Psoas muscle (tissue), 8 donors: ENCODE data around the gene METTL5. TPM values are rescaled to one million over a fixed set of nuclear protein-coding genes. Genes with fewer than 3 reads are reported as not detected.
"Not testable (repeated sequence)": the region's sequence is repeated elsewhere in the genome, so short reads cannot be mapped to it uniquely, and the experiment has no call there.

Source experiments
- ATAC-seq, 4 donors: fragments of 200-7000 bp; cut with Tn5 transposase; one replicate each; pipeline ENCODE4 v1.9.1; 2020; ENCODE audit warnings: moderate library complexity in 3 of 4, mild to moderate bottlenecking in 2 of 4
- DNase-seq, 2 donors: peaks; one replicate each; pipeline ENCODE4 v3.0.0-alpha.2; 2020
- H3K27ac ChIP-seq: fragments of 200-600 bp; one replicate; pipeline ENCODE4 v1.8.0; 2022
- H3K27me3 ChIP-seq, 3 donors: fragments of 200-600 bp in 1 of 3; one replicate each; pipeline versions ENCODE4 v1.6.1 to v1.8.0; 2013 to 2022; ENCODE audit warnings: low read length in 2 of 3, mild to moderate bottlenecking in 2 of 3, moderate library complexity in 1 of 3; ENCODE audit not compliant: insufficient read depth in 3 of 3
- H3K36me3 ChIP-seq, 2 donors: fragments of 200-600 bp in 1 of 2; one replicate each; pipeline versions ENCODE4 v1.6.1 to v1.8.0; 2013 to 2022; ENCODE audit warnings: low read depth in 1 of 2, mild to moderate bottlenecking in 1 of 2, moderate library complexity in 1 of 2; ENCODE audit not compliant: insufficient read depth in 1 of 2
- H3K4me1 ChIP-seq: fragments of 200-600 bp; one replicate; pipeline ENCODE4 v1.8.0; 2022
- H3K4me3 ChIP-seq: fragments of 200-600 bp; one replicate; pipeline ENCODE4 v1.8.0; 2022; ENCODE audit warnings: mild to moderate bottlenecking
- H3K9me3 ChIP-seq: fragments of 200-600 bp; one replicate; pipeline ENCODE4 v1.8.0; 2022
- CTCF ChIP-seq: fragments of 200-600 bp; IDR thresholded peaks from one replicate; pipeline ENCODE4 v1.8.0; 2022; ENCODE audit warnings: antibody characterized with exemption
- WGBS, 3 donors: extraction: QIAGEN DNeasy Blood & Tissue Kit; methylation state at CpG; one replicate each; pipeline versions ENCODE4 v1.1.6 to v1.1.7; 2013; 5-methylcytosine and 5-hydroxymethylcytosine counted together
- intact Hi-C, 2 donors: fragments of 100-400 bp; cut with DNase I; formaldehyde crosslinking; loops; one replicate each; pipeline versions ENCODE4 v1.11.0 to v1.14.2; 2022
- polyA plus RNA-seq, 3 donors: library from polyadenylated mRNA; stranded (reverse); fragments of 200-250 nt; gene quantifications; one replicate each; pipeline ENCODE4 v1.2.3, GENCODE V29; 2013
- total RNA-seq, 4 donors: library from RNA; stranded (reverse); fragmentation: NEBNext Ultra II Directional in 2 of 4; extraction: Animal tissue kit (Norgen Biotek cat#: 25700) in 2 of 4; gene quantifications; one replicate each; pipeline versions ENCODE4 v1.2.1 to v1.2.4, GENCODE V29; 2021 to 2023
- donor health status: healthy with polysubstance abuse.
- donor health status: DM: no; HTN: no; CAD: no; lungs with moderate emphysema.
- donor health status: Bipolar disorder and iron deficiency.
- donor health status: healthy.
- donor health status: DM: yes; HTN: yes; CAD: no.
- donor health status: DM: no; HTN: no; CAD: no.
- donor health status: DM: no; HTN: no; CAD: no.
- donor health status: DM: yes; HTN: yes; CAD: no.

METTL5 gene
- total and polyA plus RNA-seq, 7 donors = 44.9 to 75.4 (median 55.8) TPM

GRCh38 chr2:169822785-169823392, 1.8 kb downstream of the METTL5 start:
- no peaks in the 10 kb centered on the region for H3K9me3 ChIP-seq
- TF ChIP-seq CTCF = no peak
- intact Hi-C loops = no loop called here
- H3K4me3 ChIP-seq = peak overlapping the region; percentile 88
- peak overlapping the region; percentile 98 for H3K27ac ChIP-seq
- DNase-seq = no peak
- no peak for ATAC-seq
- WGBS, 3 donors = 82 to 90% (median 84%) methylated on average over 4 of the region's 4 CpGs
- H3K4me1 ChIP-seq = peaks cover 29% of the 10 kb centered on the region
- H3K36me3 ChIP-seq = peaks cover 2 to 36% of the 10 kb centered on the region in 2 donors
- H3K27me3 ChIP-seq = no peaks in the 10 kb centered on the region

GRCh38 chr2:169822036-169822435, 2.7 kb downstream of the METTL5 start:
- no peak overlapping the region for H3K27ac ChIP-seq
- no peaks in the 10 kb centered on the region for H3K9me3 ChIP-seq
- 64 to 77% (median 65%) methylated on average over 3 of the region's 3 CpGs for WGBS, 3 donors
- ATAC-seq (no peak), DNase-seq (no peak)
- H3K36me3 ChIP-seq = peaks cover 2 to 44% of the 10 kb centered on the region in 2 donors
- TF ChIP-seq CTCF = no peak
- peak overlapping the region; percentile 88 for H3K4me3 ChIP-seq
- H3K4me1 ChIP-seq = peaks cover 30% of the 10 kb centered on the region
- H3K27me3 ChIP-seq = no peaks in the 10 kb centered on the region
- intact Hi-C loops = no loop called here

GRCh38 chr2:169820101-169820500, 4.6 kb downstream of the METTL5 start:
- Histone ChIP-seq H3K4me1 (peaks cover 27% of the 10 kb centered on the region), H3K36me3 (peaks cover 2 to 64% of the 10 kb centered on the region in 2 donors)
- intact Hi-C loops, H3K9me3 ChIP-seq, H3K4me3 ChIP-seq, H3K27me3 ChIP-seq, ATAC-seq, H3K27ac ChIP-seq, DNase-seq: not testable (repeated sequence)
- 82 to 89% (median 86%) methylated on average over 7 of the region's 7 CpGs for WGBS, 3 donors

- Histone ChIP-seq H3K27me3 (no peaks in the 10 kb centered on the region), H3K36me3 (peaks cover 2 to 74% of the 10 kb centered on the region in 2 donors), H3K9me3 (no peaks in the 10 kb centered on the region), H3K4me1 (peaks cover 27% of the 10 kb centered on the region), H3K27ac (no peak overlapping the region), H3K4me3 (no peak overlapping the region)
- ATAC-seq (no peak), DNase-seq (no peak)
- no peak for TF ChIP-seq CTCF
- WGBS, 3 donors = 72 to 79% (median 79%) methylated on average over 1 of the region's 1 CpG
- intact Hi-C loops = no loop called here
Observed at GRCh38 chr2:169819106-169819505, 5.6 kb downstream of the METTL5 start.

DNA sequence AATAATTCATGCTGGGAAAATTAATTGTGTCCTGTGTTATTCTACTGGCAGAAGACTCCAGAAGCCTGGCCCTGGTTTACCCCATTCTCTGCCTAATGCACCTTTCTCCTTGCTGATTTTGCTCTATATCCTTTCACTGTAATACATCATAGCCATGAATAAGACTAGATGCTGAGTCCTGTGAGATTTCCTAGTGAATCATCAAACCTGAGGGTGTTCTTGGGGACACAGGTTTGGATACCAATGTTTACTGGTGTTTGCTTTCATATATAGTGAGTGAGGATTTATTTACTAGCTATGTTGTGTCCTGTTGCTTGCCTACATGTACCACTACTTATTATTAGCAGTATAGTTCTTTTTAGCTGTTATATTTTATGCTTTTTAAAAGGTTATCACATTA, 6.5 kb downstream of the METTL5 start:
- peak overlapping the region; percentile 3 for H3K27ac ChIP-seq
- no peaks in the 10 kb centered on the region for H3K9me3 ChIP-seq
- H3K36me3 ChIP-seq = peaks cover 2 to 82% of the 10 kb centered on the region in 2 donors
- DNase-seq (no peak), ATAC-seq (peak; percentile 24 to 60 (median 40))
- H3K27me3 ChIP-seq = no peaks in the 10 kb centered on the region
- peaks cover 19% of the 10 kb centered on the region for H3K4me1 ChIP-seq
- no peak for TF ChIP-seq CTCF
- no peak overlapping the region for H3K4me3 ChIP-seq
- intact Hi-C loops = no loop called here

- H3K36me3 ChIP-seq = peaks cover 2 to 91% of the 10 kb centered on the region in 2 donors
- intact Hi-C loops, H3K4me3 ChIP-seq, H3K27me3 ChIP-seq, H3K9me3 ChIP-seq, DNase-seq, H3K27ac ChIP-seq, ATAC-seq: not testable (repeated sequence)
- WGBS, 3 donors = 96 to 97% (median 97%) methylated on average over 6 of the region's 6 CpGs
- H3K4me1 ChIP-seq = peaks cover 13% of the 10 kb centered on the region
Observed at GRCh38 chr2:169817369-169817768, 7.3 kb downstream of the METTL5 start.

GRCh38 chr2:169816961-169817360, 7.7 kb downstream of the METTL5 start:
- H3K4me3 ChIP-seq, DNase-seq, H3K4me1 ChIP-seq, ATAC-seq, H3K27ac ChIP-seq, H3K27me3 ChIP-seq, intact Hi-C loops, H3K9me3 ChIP-seq: not testable (repeated sequence)
- peaks cover 2 to 93% of the 10 kb centered on the region in 2 donors for H3K36me3 ChIP-seq
